Stomach (tissue), 9 donors: ENCODE results near the gene RNASEH2B. TPM values are rescaled to one million over a fixed set of nuclear protein-coding genes. Genes with fewer than 3 reads are reported as not detected.
A peak's percentile ranks its signal among the peaks of the same experiment; 100 is the strongest.

Experiments used
- DNase-seq, 2 donors: peaks; one replicate each; pipeline versions ENCODE4 v3.0.0 to v3.0.0-alpha.2; 2013 to 2019
- H3K27ac ChIP-seq, 5 donors: fragments of 200-600 bp in 4 of 5; sonication (generic) in 4 of 5; one replicate each; pipeline ENCODE4 v1.5.1; 2013 to 2019; ENCODE audit warnings: mild to moderate bottlenecking in 1 of 5, moderate library complexity in 1 of 5
- H3K27me3 ChIP-seq, 3 donors: fragments of 200-600 bp; sonication (generic); one replicate each; pipeline ENCODE4 v1.5.1; 2017 to 2019; ENCODE audit warnings: mixed run types in 1 of 3
- H3K36me3 ChIP-seq, 4 donors: fragments of 200-600 bp; sonication (generic); 1 replicate in 3 of 4; 2 replicates in 1 of 4; pipeline ENCODE4 v1.5.1; 2016 to 2019
- H3K4me1 ChIP-seq, 4 donors: fragments of 200-600 bp; sonication (generic); one replicate each; pipeline ENCODE4 v1.5.1; 2016 to 2019
- H3K4me3 ChIP-seq, 4 donors: fragments of 200-600 bp; sonication (generic) in 3 of 4; one replicate each; pipeline ENCODE4 v1.5.1; 2016 to 2019; ENCODE audit warnings: mild to moderate bottlenecking in 1 of 4
- H3K9me3 ChIP-seq, 4 donors: fragments of 200-600 bp; sonication (generic); one replicate each; pipeline ENCODE4 v1.5.1; 2016 to 2019
- EP300 ChIP-seq: sonication (generic); formaldehyde crosslinking; IDR thresholded peaks from one replicate; pipeline ENCODE4 v1.6.1; 2017; ENCODE audit warnings: antibody characterized with exemption
- POLR2A ChIP-seq, 4 donors: fragments of 450-650 bp; IDR thresholded peaks; one replicate each; pipeline ENCODE4 v1.6.1; 2016; ENCODE audit warnings: antibody characterized with exemption in 4 of 4, control low read depth in 2 of 4, mild to moderate bottlenecking in 1 of 4, moderate library complexity in 1 of 4
- POLR2AphosphoS5 ChIP-seq, 3 donors: sonication (generic); formaldehyde crosslinking; IDR thresholded peaks; one replicate each; pipeline ENCODE4 v1.6.1; 2016; ENCODE audit warnings: antibody characterized with exemption in 3 of 3
- WGBS, 5 donors: extraction: QIAGEN DNeasy Blood & Tissue Kit in 3 of 5; methylation state at CpG; one replicate each; pipeline versions ENCODE4 v1.1.5 to v1.1.7; 2013 to 2018; 5-methylcytosine and 5-hydroxymethylcytosine counted together
- intact Hi-C: fragments of 100-400 bp; cut with DNase I; formaldehyde crosslinking; loops from one replicate; pipeline ENCODE4 v1.15.1; 2023; ENCODE audit warnings: low total_unique reads
- polyA plus RNA-seq, 3 donors: library from polyadenylated mRNA; stranded (reverse); fragments of 200-250 nt; gene quantifications; one replicate each; pipeline ENCODE4 v1.2.3, GENCODE V29; 2013
- total RNA-seq, 5 donors: library from RNA; depleted of rRNA; stranded (reverse); fragments of >200 nt; gene quantifications; one replicate each; pipeline versions ENCODE4 v1.1.0 to v1.2.3, GENCODE V29; 2014 to 2016
- TF ChIP-seq, protein P1 (sequence below), 7 experiments: fragments of 450-650 bp in 4 of 7; fragments of 200-600 bp in 3 of 7; sonication (generic) in 3 of 7; IDR thresholded peaks; one replicate each; pipeline ENCODE4 v1.5.1; 2016 to 2019; ENCODE audit warnings: antibody characterized with exemption in 7 of 7, control low read depth in 2 of 7, mild to moderate bottlenecking in 1 of 7
- donor health status: healthy with polysubstance abuse.
- donor health status: Bipolar disorder and iron deficiency.
- donor health status: healthy.

Gene RNASEH2B
- total and polyA plus RNA-seq, 8 donors, result 43.2 to 106 (median 51.4) TPM

DNA sequence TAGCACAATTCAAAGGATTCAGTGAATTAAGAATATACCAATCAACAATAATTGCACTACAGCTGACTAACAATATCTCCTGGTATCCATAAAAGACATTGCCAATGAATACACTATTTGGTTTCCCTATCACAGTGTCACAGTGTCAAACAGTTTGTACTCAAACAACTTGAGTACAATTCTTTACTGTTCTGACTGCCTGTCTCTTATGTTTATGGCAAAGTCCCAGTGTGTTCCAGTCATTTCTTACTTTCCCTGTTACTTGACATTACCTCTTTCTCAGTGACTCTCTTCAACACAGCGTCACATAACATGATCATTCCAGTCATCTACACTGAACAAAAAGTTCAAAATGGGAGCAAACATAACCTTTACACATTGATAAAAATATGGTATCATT is 21.2 kb upstream of the RNASEH2B start:
- WGBS, 5 donors, result 7 to 81% (median 47%) methylated on average over 1 of the region's 1 CpG
- intact Hi-C loops, result no loop called here
- H3K27ac ChIP-seq, result no peak overlapping the region
- no peaks in the 10 kb centered on the region for H3K9me3 ChIP-seq
- no peaks in the 10 kb centered on the region for H3K27me3 ChIP-seq
- no peak overlapping the region for H3K4me3 ChIP-seq
- peaks cover 0 to 5% (median 0%) of the 10 kb centered on the region in 4 donors for H3K4me1 ChIP-seq
- H3K36me3 ChIP-seq, result no peaks in the 10 kb centered on the region
- DNase-seq, result no peak
- TF ChIP-seq, protein P1, sequence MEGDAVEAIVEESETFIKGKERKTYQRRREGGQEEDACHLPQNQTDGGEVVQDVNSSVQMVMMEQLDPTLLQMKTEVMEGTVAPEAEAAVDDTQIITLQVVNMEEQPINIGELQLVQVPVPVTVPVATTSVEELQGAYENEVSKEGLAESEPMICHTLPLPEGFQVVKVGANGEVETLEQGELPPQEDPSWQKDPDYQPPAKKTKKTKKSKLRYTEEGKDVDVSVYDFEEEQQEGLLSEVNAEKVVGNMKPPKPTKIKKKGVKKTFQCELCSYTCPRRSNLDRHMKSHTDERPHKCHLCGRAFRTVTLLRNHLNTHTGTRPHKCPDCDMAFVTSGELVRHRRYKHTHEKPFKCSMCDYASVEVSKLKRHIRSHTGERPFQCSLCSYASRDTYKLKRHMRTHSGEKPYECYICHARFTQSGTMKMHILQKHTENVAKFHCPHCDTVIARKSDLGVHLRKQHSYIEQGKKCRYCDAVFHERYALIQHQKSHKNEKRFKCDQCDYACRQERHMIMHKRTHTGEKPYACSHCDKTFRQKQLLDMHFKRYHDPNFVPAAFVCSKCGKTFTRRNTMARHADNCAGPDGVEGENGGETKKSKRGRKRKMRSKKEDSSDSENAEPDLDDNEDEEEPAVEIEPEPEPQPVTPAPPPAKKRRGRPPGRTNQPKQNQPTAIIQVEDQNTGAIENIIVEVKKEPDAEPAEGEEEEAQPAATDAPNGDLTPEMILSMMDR (IDR thresholded peaks at IDR 0.05), result no peak
- TF ChIP-seq POLR2AphosphoS5 (IDR thresholded peaks at IDR 0.05), result no peak
- TF ChIP-seq POLR2A (IDR thresholded peaks at IDR 0.05), result no peak

DNA sequence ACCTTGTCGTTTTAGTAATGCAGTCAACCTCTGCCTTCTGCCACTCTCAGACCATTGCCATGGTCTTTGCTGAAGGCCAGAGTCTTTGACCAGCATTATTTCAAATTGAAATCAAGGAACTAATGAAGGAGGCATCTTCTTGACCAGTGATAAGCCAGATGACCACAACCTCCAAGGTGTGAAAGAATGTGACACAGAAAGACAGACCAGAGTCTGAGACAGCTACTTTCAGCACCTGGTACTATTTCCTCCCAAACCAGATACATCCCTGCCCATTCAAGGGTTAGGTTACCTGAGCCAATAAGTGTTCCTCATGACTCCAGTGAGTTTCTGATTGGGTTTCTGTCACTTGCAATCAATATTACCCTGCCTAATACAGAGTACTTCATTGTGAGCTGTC is 20.3 kb upstream of the RNASEH2B start:
- H3K27me3 ChIP-seq, result no peaks in the 10 kb centered on the region
- peaks cover 0 to 9% (median 0%) of the 10 kb centered on the region in 4 donors for H3K4me1 ChIP-seq
- DNase-seq, result no peak
- WGBS, 5 donors, result 15 to 77% (median 38%) methylated on average over 1 of the region's 1 CpG
- H3K27ac ChIP-seq, result no peak overlapping the region
- TF ChIP-seq POLR2AphosphoS5 (IDR thresholded peaks at IDR 0.05), result no peak
- TF ChIP-seq POLR2A (IDR thresholded peaks at IDR 0.05), result no peak
- TF ChIP-seq, protein P1 (IDR thresholded peaks at IDR 0.05), result no peak
- no peak for TF ChIP-seq EP300
- no peaks in the 10 kb centered on the region for H3K9me3 ChIP-seq
- intact Hi-C loops, result no loop called here
- H3K4me3 ChIP-seq, result no peak overlapping the region
- no peaks in the 10 kb centered on the region for H3K36me3 ChIP-seq

DNA sequence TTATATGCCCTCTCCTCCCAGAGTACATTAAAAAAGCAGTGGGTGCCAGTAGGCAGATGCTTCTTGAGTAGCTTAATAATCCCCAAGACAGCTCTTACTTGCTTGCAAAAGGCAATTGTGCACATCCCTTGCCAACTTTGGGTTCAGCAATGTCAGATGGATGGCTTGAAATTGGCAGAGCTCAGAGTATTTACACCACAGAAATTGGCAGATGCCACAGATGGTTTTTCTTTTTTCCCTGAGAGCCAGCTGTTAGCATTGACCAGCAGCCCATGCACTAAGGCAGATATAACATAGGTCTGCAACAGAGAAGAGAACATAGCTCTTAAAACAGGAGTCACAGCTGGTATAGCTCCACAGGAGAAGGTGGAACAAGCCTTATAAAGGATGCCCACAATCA is 18.4 kb upstream of the RNASEH2B start:
- Histone ChIP-seq H3K36me3 (no peaks in the 10 kb centered on the region), H3K4me1 (peaks cover 0 to 9% (median 0%) of the 10 kb centered on the region in 4 donors), H3K4me3 (no peak overlapping the region), H3K9me3 (no peaks in the 10 kb centered on the region), H3K27me3 (no peaks in the 10 kb centered on the region), H3K27ac (no peak overlapping the region)
- intact Hi-C loops, result no loop called here
- TF ChIP-seq, protein P1 (IDR thresholded peaks at IDR 0.05), result no peak
- TF ChIP-seq POLR2AphosphoS5 (IDR thresholded peaks at IDR 0.05) (no peak), EP300 (no peak), POLR2A (IDR thresholded peaks at IDR 0.05) (no peak)
- DNase-seq, result no peak

DNA sequence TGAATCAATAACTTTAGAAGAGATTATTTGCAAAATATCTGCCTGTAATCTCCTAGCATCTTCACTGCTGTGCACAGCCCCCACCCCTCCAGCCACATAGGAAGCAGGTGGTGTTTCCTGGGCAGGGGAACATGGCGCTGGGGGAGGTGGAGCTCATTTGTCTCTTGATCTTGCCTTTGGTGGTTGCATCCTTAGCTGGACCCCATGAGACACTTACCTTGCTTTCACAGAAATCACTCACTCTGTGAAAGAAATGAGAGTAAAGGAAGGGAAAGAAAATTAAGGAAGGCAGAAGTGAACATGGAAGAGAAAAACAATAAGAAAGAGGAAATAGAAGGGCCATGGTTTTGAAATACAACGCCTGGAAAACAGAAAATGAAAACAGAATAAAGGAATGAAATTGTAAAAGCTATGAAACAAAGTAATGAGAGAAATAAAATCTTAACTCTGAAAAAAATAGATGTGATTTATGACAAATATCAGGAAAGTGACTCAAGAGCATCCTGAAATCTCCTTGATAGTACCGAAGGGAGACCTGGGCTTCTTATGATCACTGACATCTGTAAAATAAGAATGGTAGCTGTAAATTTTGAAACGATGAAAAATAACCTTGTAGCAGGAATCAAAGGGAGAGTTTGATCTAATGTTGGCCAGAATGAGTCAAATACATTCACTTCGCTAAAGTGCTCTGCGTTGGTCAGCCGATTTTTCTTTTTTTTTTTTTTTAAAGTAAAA is 17.2 kb upstream of the RNASEH2B start:
- Histone ChIP-seq H3K27me3 (no peaks in the 10 kb centered on the region), H3K9me3 (no peaks in the 10 kb centered on the region), H3K36me3 (no peaks in the 10 kb centered on the region), H3K4me3 (no peak overlapping the region), H3K27ac (peak overlapping the region in 2 of 5 donors; percentile 1 to 60), H3K4me1 (peaks cover 0 to 9% (median 0%) of the 10 kb centered on the region in 4 donors)
- WGBS, 5 donors, result 67 to 78% (median 74%) methylated on average over 7 of the region's 7 CpGs
- intact Hi-C loops, result no loop called here
- no peak for TF ChIP-seq POLR2AphosphoS5 (IDR thresholded peaks at IDR 0.05)
- TF ChIP-seq, protein P1 (IDR thresholded peaks at IDR 0.05), result no peak
- TF ChIP-seq POLR2A (IDR thresholded peaks at IDR 0.05), result no peak
- TF ChIP-seq EP300, result no peak
- DNase-seq, result peak in 1 of 2 donors; percentile 33
